Memory B cell (primary cell): Measurements from ENCODE around the gene IREB2.
"Not testable (repeated sequence)": the region's sequence is repeated elsewhere in the genome, so short reads cannot be mapped to it uniquely, and the experiment has no call there.

ENCODE experiments used
- ATAC-seq: fragments of 150-1000 bp; cut with Tn5 transposase; 2 replicates; pipeline ENCODE4 v1.10.0; 2021; ENCODE audit warnings: low read depth, mild to moderate bottlenecking, moderate library complexity
- DNase-seq, 2 donors: peaks; one replicate each; pipeline ENCODE4 v3.0.0; 2022; ENCODE audit warnings: low spot score in 2 of 2
- H3K27ac Mint-ChIP-seq: one replicate; pipeline ENCODE4 v1.8.0; 2022; ENCODE audit warnings: mild to moderate bottlenecking, moderate library complexity, mixed read lengths
- H3K27me3 Mint-ChIP-seq: one replicate; pipeline ENCODE4 v1.8.0; 2022; ENCODE audit warnings: mixed read lengths
- H3K36me3 Mint-ChIP-seq: one replicate; pipeline ENCODE4 v1.8.0; 2022; ENCODE audit warnings: mild to moderate bottlenecking, mixed read lengths
- H3K4me1 Mint-ChIP-seq: one replicate; pipeline ENCODE4 v1.8.0; 2022; ENCODE audit warnings: mixed read lengths
- H3K4me3 Mint-ChIP-seq: one replicate; pipeline ENCODE4 v1.8.0; 2022; ENCODE audit warnings: mild to moderate bottlenecking, moderate library complexity, mixed read lengths
- H3K9me3 Mint-ChIP-seq: one replicate; pipeline ENCODE4 v1.8.0; 2022; ENCODE audit warnings: mixed read lengths

IREB2 gene

GRCh38 chr15:78434134-78434533 is 3.9 kb upstream of the IREB2 start:
- Mint-ChIP-seq H3K4me3 (no peak overlapping the region), H3K36me3 (peaks cover 1% of the 10 kb centered on the region), H3K27ac (no peak overlapping the region), H3K9me3 (peaks cover 5% of the 10 kb centered on the region), H3K27me3 (peaks cover 8% of the 10 kb centered on the region), H3K4me1 (peaks cover 12% of the 10 kb centered on the region)
- no peak for ATAC-seq
- no peak for DNase-seq

DNA sequence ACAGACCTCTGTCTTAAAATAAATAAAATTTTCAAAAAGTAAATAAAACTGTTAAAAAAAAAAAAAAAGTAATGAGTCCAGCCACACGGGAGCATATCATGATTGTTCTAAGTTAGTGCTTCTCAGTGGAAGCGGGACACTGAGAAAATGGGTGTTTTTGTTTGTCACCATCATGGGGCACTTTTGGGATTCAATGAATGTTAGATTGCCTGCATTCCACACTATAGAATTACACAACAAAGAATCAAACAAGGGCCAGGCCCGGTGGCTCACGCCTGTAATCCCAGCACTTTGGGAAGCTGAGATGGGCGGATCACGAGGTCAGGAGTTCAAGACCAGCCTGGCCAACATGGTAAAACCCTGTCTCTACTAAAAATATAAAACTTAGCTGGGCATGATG is 3.3 kb upstream of the IREB2 start:
- peaks cover 14% of the 10 kb centered on the region for H3K4me1 Mint-ChIP-seq
- not testable (repeated sequence) for DNase-seq, H3K27me3 Mint-ChIP-seq, H3K36me3 Mint-ChIP-seq, H3K27ac Mint-ChIP-seq, H3K9me3 Mint-ChIP-seq, H3K4me3 Mint-ChIP-seq, ATAC-seq

DNA sequence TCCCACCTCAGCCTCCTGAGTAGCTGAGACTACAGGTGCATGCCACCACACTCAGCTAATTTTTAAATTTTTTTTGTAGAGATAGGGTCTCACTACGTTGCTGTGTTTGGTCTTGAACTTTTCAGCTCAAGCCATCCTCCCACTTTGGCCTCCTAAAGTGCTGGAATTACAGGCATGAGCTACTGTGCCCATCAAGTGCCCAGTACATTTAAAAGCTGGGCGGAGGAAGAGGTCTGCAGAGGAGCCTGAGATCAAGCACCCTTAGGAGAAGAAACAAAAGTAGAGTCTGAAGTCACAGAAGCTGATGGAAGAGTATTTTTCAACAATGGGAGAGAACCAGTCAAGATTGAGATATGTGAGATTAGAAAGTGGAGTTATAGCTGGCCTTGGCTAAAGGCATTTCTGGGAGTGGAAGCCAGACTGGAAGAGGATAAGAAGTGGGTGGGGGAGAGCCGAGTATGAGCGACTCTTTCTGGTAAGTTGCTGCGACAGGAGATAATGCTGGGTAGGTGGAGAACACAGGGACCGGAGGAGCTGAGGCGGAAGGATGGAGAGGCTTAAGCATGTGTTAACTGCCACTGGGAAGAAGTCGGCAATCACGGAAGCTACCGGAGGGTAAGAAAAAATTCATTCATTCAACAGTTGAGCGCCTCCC is 782 bp upstream of the IREB2 start:
- H3K9me3 Mint-ChIP-seq: peaks cover 3% of the 10 kb centered on the region
- H3K36me3 Mint-ChIP-seq: peaks cover 7% of the 10 kb centered on the region
- no peaks in the 10 kb centered on the region for H3K27me3 Mint-ChIP-seq
- ATAC-seq: no peak
- peaks cover 14% of the 10 kb centered on the region for H3K4me1 Mint-ChIP-seq
- DNase-seq: peak in 1 of 2 donors; percentile 5
- H3K27ac Mint-ChIP-seq: peak overlapping the region; percentile 70
- peak overlapping the region; percentile 96 for H3K4me3 Mint-ChIP-seq

GRCh38 chr15:78438619-78439285 is 736 bp downstream of the IREB2 start:
- H3K9me3 Mint-ChIP-seq: no peaks in the 10 kb centered on the region
- no peak for DNase-seq
- peak overlapping the region; percentile 96 for H3K4me3 Mint-ChIP-seq
- peaks cover 8% of the 10 kb centered on the region for H3K36me3 Mint-ChIP-seq
- H3K27me3 Mint-ChIP-seq: no peaks in the 10 kb centered on the region
- ATAC-seq: no peak
- H3K27ac Mint-ChIP-seq: peak overlapping the region; percentile 70
- H3K4me1 Mint-ChIP-seq: peaks cover 18% of the 10 kb centered on the region

GRCh38 chr15:78440375-78441373 is 2.7 kb downstream of the IREB2 start:
- Mint-ChIP-seq H3K27me3 (no peaks in the 10 kb centered on the region), H3K4me1 (peaks cover 24% of the 10 kb centered on the region), H3K9me3 (no peaks in the 10 kb centered on the region), H3K27ac (peak overlapping the region; percentile 77), H3K4me3 (peak overlapping the region; percentile 37), H3K36me3 (peaks cover 14% of the 10 kb centered on the region)
- ATAC-seq (no peak), DNase-seq (no peak)

DNA sequence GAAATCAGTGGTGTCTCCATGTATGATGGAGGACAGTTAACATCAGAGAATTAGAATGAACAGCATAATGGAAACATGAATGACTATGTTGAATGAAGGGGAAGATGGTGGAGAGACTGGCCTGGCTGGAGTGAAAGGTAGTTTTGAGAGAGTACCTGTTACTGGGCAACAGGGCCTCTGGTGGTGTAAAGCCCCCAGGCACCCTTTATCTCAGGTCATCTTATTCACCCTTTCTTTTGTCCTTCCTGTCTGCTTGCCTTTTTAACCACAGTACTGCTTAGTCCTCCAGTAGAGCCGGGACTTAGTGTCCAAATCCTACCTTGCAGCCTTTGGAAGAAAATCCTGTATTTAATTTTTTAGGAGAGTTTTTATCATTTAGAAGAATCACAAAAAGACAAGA is 6.2 kb downstream of the IREB2 start:
- ATAC-seq (no peak), DNase-seq (no peak)
- Mint-ChIP-seq H3K36me3 (peaks cover 31% of the 10 kb centered on the region), H3K4me1 (peaks cover 23% of the 10 kb centered on the region), H3K4me3 (no peak overlapping the region), H3K27me3 (no peaks in the 10 kb centered on the region), H3K27ac (peak overlapping the region; percentile 58), H3K9me3 (no peaks in the 10 kb centered on the region)

DNA sequence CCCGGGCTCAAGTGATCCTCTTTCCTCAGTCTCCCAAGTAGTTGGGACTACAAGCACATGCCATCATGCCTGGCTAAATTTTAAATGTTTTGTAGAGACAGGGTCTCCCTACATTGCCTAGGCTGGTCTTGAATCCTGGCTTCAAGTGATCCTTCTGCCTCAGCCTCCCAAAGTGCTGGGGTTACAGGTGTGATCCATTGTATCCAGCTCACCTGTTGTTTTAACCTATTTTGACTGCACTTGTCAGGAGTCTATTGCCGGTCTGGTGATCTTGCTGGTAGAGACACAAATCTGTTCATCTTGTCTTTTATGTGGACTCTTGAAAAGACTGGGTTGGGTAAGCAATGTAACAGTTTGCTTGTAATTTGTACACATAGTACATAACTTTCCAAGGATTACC is 7.9 kb downstream of the IREB2 start:
- Mint-ChIP-seq H3K4me1 (peaks cover 30% of the 10 kb centered on the region), H3K27me3 (no peaks in the 10 kb centered on the region), H3K27ac (no peak overlapping the region)

GRCh38 chr15:78446551-78446950 is 8.5 kb downstream of the IREB2 start:
- ATAC-seq (no peak), DNase-seq (no peak)
- Mint-ChIP-seq H3K9me3 (no peaks in the 10 kb centered on the region), H3K27ac (no peak overlapping the region), H3K4me3 (no peak overlapping the region), H3K36me3 (peaks cover 28% of the 10 kb centered on the region), H3K27me3 (no peaks in the 10 kb centered on the region), H3K4me1 (peaks cover 30% of the 10 kb centered on the region)

More for the DNA sequence above, 7.9 kb downstream of the IREB2 start:
- peaks cover 30% of the 10 kb centered on the region for H3K36me3 Mint-ChIP-seq
- ATAC-seq (no peak), DNase-seq (no peak)
- no peaks in the 10 kb centered on the region for H3K9me3 Mint-ChIP-seq
- H3K4me3 Mint-ChIP-seq: no peak overlapping the region

DNA sequence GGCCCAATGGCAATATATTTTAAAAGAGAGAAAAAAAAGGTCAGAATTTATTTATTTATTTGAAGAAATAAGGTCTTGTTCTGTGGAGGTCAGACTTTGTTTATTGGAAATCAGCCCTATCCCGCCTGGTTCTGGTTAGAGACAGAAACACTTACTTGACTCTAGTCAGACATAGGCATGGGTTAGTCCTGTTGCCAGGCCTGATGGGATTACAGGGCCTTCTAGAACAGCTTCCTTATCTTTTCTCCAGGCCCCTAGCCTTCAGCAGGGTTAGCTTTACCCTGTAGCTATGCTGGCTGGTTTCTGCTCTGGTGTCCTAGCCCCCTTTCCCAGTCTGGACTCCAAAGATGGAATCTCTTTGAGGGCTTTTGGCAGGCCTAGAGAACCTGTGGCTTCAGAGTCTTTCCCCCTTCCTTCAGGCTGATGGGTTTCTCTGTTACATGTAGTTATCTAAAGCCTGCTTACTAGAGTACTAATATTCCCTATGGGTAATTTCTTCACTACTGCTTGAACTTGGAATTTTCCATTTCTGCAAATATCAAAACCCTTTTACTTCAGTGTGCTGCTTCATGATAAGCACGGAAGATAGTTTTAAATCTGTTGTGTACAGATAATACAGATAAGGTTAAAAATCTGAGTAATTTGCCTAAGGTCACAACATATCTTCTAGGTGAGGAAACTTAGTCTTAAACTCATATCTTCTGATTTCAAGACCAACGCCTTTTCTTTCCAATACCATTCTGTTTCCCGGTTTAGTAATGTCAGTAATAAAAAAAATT is 10.6 kb downstream of the IREB2 start:
- no peak overlapping the region for H3K27ac Mint-ChIP-seq
- no peak overlapping the region for H3K4me3 Mint-ChIP-seq
- H3K36me3 Mint-ChIP-seq: peaks cover 29% of the 10 kb centered on the region
- ATAC-seq: no peak
- no peak for DNase-seq
- peaks cover 43% of the 10 kb centered on the region for H3K4me1 Mint-ChIP-seq
- no peaks in the 10 kb centered on the region for H3K9me3 Mint-ChIP-seq
- no peaks in the 10 kb centered on the region for H3K27me3 Mint-ChIP-seq

GRCh38 chr15:78449220-78449999 is 11.4 kb downstream of the IREB2 start:
- Mint-ChIP-seq H3K36me3 (peaks cover 26% of the 10 kb centered on the region), H3K27ac (no peak overlapping the region), H3K4me3 (no peak overlapping the region), H3K4me1 (peaks cover 43% of the 10 kb centered on the region), H3K27me3 (no peaks in the 10 kb centered on the region), H3K9me3 (no peaks in the 10 kb centered on the region)
- DNase-seq (no peak), ATAC-seq (no peak)

DNA sequence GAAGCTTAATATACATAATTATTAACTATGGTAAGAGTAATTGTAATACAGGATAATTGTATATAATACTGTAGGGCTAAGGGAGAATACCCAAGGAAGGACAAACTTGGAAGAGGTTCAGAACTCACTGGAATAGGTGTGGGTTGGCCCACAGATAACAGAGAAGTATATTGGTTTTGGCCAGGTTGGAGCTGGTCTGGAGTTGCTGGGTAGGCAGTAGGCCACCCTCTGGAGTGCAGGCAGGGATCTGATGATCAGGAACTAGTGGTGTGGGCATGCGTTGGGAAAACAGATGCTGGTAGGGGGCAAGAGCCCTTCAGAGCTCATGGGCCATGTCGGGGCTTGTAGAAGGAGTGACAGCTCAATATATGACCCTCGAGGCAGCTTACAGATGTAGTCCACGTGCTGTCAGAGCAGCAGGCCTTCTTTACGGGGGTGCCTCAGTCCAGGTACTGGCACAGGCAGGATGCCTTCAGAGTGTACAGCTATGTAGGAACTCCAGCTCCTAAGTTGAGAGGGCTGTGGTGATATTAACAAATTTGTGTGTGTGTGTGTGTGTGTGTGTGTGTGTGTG is 12.4 kb downstream of the IREB2 start:
- H3K27me3 Mint-ChIP-seq: no peaks in the 10 kb centered on the region
- peaks cover 1% of the 10 kb centered on the region for H3K9me3 Mint-ChIP-seq
- no peak for ATAC-seq
- no peak for DNase-seq
- H3K4me1 Mint-ChIP-seq: peaks cover 50% of the 10 kb centered on the region
- H3K36me3 Mint-ChIP-seq: peaks cover 28% of the 10 kb centered on the region
- no peak overlapping the region for H3K4me3 Mint-ChIP-seq
- H3K27ac Mint-ChIP-seq: no peak overlapping the region

- Mint-ChIP-seq H3K9me3 (peaks cover 1% of the 10 kb centered on the region), H3K4me3 (no peak overlapping the region), H3K36me3 (peaks cover 17% of the 10 kb centered on the region), H3K4me1 (peaks cover 47% of the 10 kb centered on the region), H3K27me3 (no peaks in the 10 kb centered on the region), H3K27ac (peak overlapping the region; percentile 0)
- no peak for DNase-seq
- no peak for ATAC-seq
These were observed 14.5 kb downstream of the IREB2 start for GRCh38 chr15:78452485-78452884.
